ENCODE measurements around the gene ENPP7. TPM values are rescaled to one million over a fixed set of nuclear protein-coding genes. Genes with fewer than 3 reads are reported as not detected.

ENPP7 gene
- polyA plus RNA-seq, 1 donor (not counting 4 experiments of a cell fraction or from before 2014, with no cell fraction given) = not detected

GRCh38 chr17:79774561-79774975 is 43.8 kb downstream of the ENPP7 start:
- DNase-seq (ENCODE audit: low read depth, low spot score) = no peak
- dilution Hi-C loops (cut with MboI; ENCODE audit: extremely low pct_ligation_motif_present, low sequenced_read_pairs) = no loop called here
- Histone ChIP-seq H3K79me2 (ENCODE audit: control insufficient read depth, insufficient read depth, low read length) (no peaks in the 10 kb centered on the region), H3K4me1 (ENCODE audit: control insufficient read depth, extremely low read depth, insufficient read depth, low read length) (peaks cover 15% of the 10 kb centered on the region), H3K4me3 (ENCODE audit: control insufficient read depth in 2 of 3, extremely low read depth in 1 of 3, insufficient read depth in 2 of 3, low read depth in 1 of 3, low read length in 3 of 3) (no peak overlapping the region), H3K9me1 (ENCODE audit: control insufficient read depth, extremely low read depth, insufficient read depth, low read length) (no peaks in the 10 kb centered on the region), H3K9me3 (ENCODE audit: control insufficient read depth, low read depth, low read length) (no peaks in the 10 kb centered on the region), H3K27me3 (ENCODE audit: control insufficient read depth, extremely low read depth, insufficient read depth, low read length) (peaks cover 38% of the 10 kb centered on the region), H3K4me2 (ENCODE audit: control insufficient read depth, extremely low read depth, insufficient read depth, low read depth, low read length) (no peak overlapping the region), H4K20me1 (ENCODE audit: control insufficient read depth, extremely low read depth, insufficient read depth, low read length) (no peaks in the 10 kb centered on the region), H2AFZ (ENCODE audit: control insufficient read depth, low read length) (no peak overlapping the region), H3K9ac (ENCODE audit: control insufficient read depth, extremely low read depth, insufficient read depth, low read length) (no peak overlapping the region), H3K36me3 (ENCODE audit: control insufficient read depth in 2 of 2, extremely low read depth in 1 of 2, insufficient read depth in 2 of 2, low read length in 2 of 2) (no peaks in the 10 kb centered on the region), H3K27ac (ENCODE audit: control insufficient read depth, insufficient read depth, low read length) (no peak overlapping the region)
- FAIRE-seq = no peak
- TF ChIP-seq CTCF (optimal IDR thresholded peaks at IDR 0.05 in 1 of 3, IDR thresholded peaks at IDR 0.05 in 1 of 3, conservative IDR thresholded peaks at IDR 0.05 in 1 of 3; ENCODE audit: extremely low read depth in 1 of 3, insufficient read depth in 2 of 3, low read length in 3 of 3) (no peak), EZH2 (IDR thresholded peaks at IDR 0.05; ENCODE audit: low read length) (no peak)

GRCh38 chr17:79775632-79776031 is 44.9 kb downstream of the ENPP7 start:
- Histone ChIP-seq H4K20me1 (ENCODE audit: control insufficient read depth, extremely low read depth, insufficient read depth, low read length) (no peaks in the 10 kb centered on the region), H3K79me2 (ENCODE audit: control insufficient read depth, insufficient read depth, low read length) (no peaks in the 10 kb centered on the region), H3K27me3 (ENCODE audit: control insufficient read depth, extremely low read depth, insufficient read depth, low read length) (peaks cover 36% of the 10 kb centered on the region), H2AFZ (ENCODE audit: control insufficient read depth, low read length) (no peak overlapping the region), H3K9me1 (ENCODE audit: control insufficient read depth, extremely low read depth, insufficient read depth, low read length) (no peaks in the 10 kb centered on the region), H3K9ac (ENCODE audit: control insufficient read depth, extremely low read depth, insufficient read depth, low read length) (no peak overlapping the region), H3K4me3 (ENCODE audit: control insufficient read depth in 2 of 3, extremely low read depth in 1 of 3, insufficient read depth in 2 of 3, low read depth in 1 of 3, low read length in 3 of 3) (no peak overlapping the region), H3K4me2 (ENCODE audit: control insufficient read depth, extremely low read depth, insufficient read depth, low read depth, low read length) (no peak overlapping the region), H3K36me3 (ENCODE audit: control insufficient read depth in 2 of 2, extremely low read depth in 1 of 2, insufficient read depth in 2 of 2, low read length in 2 of 2) (no peaks in the 10 kb centered on the region), H3K4me1 (ENCODE audit: control insufficient read depth, extremely low read depth, insufficient read depth, low read length) (peaks cover 13% of the 10 kb centered on the region), H3K27ac (ENCODE audit: control insufficient read depth, insufficient read depth, low read length) (no peak overlapping the region), H3K9me3 (ENCODE audit: control insufficient read depth, low read depth, low read length) (no peaks in the 10 kb centered on the region)
- no peak for FAIRE-seq
- dilution Hi-C loops (cut with MboI; ENCODE audit: extremely low pct_ligation_motif_present, low sequenced_read_pairs) = no loop called here
- no peak for DNase-seq (ENCODE audit: low read depth, low spot score)
- TF ChIP-seq EZH2 (IDR thresholded peaks at IDR 0.05; ENCODE audit: low read length) (peak; percentile 37), CTCF (optimal IDR thresholded peaks at IDR 0.05 in 1 of 3, IDR thresholded peaks at IDR 0.05 in 1 of 3, conservative IDR thresholded peaks at IDR 0.05 in 1 of 3; ENCODE audit: extremely low read depth in 1 of 3, insufficient read depth in 2 of 3, low read length in 3 of 3) (no peak)
